ENCODE measurements around the gene ENPP3. TPM values are rescaled to one million over a fixed set of nuclear protein-coding genes. Genes with fewer than 3 reads are reported as not detected.
"Not testable (repeated sequence)": the region's sequence is repeated elsewhere in the genome, so short reads cannot be mapped to it uniquely, and the experiment has no call there.

The ENPP3 gene
- total RNA-seq, 1 donor from 2014 or later, result not detected

DNA sequence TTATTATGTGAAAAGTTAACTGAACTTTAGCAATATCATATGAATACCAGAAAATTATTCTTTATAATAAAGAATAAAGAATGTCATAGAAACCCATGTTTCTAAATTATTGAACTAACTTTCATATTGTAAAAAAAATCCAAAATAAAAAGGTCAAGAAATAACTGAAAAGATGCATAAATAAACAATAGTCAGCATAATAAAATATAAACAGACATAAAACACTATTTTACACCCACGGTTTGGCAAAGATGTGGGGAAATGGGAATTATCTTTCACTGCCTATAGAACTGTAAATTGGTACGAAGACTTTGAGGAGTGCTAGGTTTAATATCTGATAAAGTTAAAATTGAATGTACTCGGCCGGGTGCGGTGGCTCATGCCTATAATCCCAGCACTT lies 108.4 kb downstream of the ENPP3 start:
- no peaks in the 10 kb centered on the region for H3K36me3 Mint-ChIP-seq (ENCODE audit: unreplicated experiment)
- H3K27me3 Mint-ChIP-seq (ENCODE audit: unreplicated experiment), result no peaks in the 10 kb centered on the region
- no peak for DNase-seq (ENCODE audit: extremely low spot score, unreplicated experiment)
- no peak overlapping the region for H3K27ac Mint-ChIP-seq (ENCODE audit: unreplicated experiment)
- H3K4me1 Mint-ChIP-seq (ENCODE audit: unreplicated experiment), result no peaks in the 10 kb centered on the region
- TF ChIP-seq, protein P1, sequence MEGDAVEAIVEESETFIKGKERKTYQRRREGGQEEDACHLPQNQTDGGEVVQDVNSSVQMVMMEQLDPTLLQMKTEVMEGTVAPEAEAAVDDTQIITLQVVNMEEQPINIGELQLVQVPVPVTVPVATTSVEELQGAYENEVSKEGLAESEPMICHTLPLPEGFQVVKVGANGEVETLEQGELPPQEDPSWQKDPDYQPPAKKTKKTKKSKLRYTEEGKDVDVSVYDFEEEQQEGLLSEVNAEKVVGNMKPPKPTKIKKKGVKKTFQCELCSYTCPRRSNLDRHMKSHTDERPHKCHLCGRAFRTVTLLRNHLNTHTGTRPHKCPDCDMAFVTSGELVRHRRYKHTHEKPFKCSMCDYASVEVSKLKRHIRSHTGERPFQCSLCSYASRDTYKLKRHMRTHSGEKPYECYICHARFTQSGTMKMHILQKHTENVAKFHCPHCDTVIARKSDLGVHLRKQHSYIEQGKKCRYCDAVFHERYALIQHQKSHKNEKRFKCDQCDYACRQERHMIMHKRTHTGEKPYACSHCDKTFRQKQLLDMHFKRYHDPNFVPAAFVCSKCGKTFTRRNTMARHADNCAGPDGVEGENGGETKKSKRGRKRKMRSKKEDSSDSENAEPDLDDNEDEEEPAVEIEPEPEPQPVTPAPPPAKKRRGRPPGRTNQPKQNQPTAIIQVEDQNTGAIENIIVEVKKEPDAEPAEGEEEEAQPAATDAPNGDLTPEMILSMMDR (IDR thresholded peaks at IDR 0.05), result no peak
- H3K4me3 Mint-ChIP-seq (ENCODE audit: unreplicated experiment), result no peak overlapping the region
- H3K9me3 Mint-ChIP-seq (ENCODE audit: unreplicated experiment), result no peaks in the 10 kb centered on the region

DNA sequence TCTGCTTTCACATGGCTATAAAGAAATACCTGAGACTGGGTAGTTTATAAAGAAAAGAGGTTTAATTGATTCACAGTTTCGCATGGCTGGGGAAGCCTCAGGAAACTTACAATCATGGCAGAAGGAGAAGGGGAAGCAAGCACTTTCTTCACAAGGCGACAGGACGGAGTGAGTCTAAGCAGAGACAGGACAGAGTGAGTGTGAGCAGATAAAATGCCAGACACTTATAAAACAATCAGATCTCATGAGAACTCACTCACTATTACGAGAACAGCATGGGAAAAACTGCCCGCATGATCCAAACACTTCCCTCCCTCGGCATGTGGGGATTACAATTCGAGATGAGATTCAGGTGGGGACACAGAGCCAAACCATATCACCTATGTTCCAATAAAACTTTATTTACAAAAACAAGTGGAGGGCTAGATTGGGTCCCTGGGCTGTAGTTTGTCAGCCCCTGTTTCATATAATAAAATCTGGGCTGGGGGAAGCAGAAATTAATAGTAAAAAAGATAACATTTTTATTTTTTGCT lies 110.8 kb downstream of the ENPP3 start:
- no peak overlapping the region for H3K27ac Mint-ChIP-seq (ENCODE audit: unreplicated experiment)

DNA sequence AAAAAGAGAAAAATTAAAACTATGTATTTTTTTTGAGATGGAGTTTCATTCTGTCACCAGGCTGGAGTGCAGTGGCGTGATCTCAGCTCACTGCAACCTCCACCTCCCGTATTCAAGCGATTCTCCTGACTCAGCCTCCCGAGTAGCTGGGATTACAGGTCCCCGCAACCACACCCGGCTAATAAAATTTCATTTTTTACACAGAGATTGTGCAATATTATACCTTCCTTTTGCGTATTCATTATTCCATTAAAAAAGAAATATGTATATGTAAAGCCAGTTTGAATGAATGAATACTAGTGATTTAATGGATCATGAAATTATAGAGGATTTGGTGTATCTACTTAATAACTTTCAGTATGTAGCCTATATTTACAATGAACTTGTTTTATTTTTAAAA lies 111.9 kb downstream of the ENPP3 start:
- no peak for DNase-seq (ENCODE audit: extremely low spot score, unreplicated experiment)
- Mint-ChIP-seq H3K27ac (ENCODE audit: unreplicated experiment) (no peak overlapping the region), H3K36me3 (ENCODE audit: unreplicated experiment) (no peaks in the 10 kb centered on the region), H3K9me3 (ENCODE audit: unreplicated experiment) (no peaks in the 10 kb centered on the region), H3K4me3 (ENCODE audit: unreplicated experiment) (no peak overlapping the region), H3K4me1 (ENCODE audit: unreplicated experiment) (peaks cover 4% of the 10 kb centered on the region), H3K27me3 (ENCODE audit: unreplicated experiment) (no peaks in the 10 kb centered on the region)
- TF ChIP-seq, protein P1 (IDR thresholded peaks at IDR 0.05), result no peak

More for the DNA sequence above, 110.8 kb downstream of the ENPP3 start:
- H3K4me1 Mint-ChIP-seq (ENCODE audit: unreplicated experiment), result no peaks in the 10 kb centered on the region
- TF ChIP-seq, protein P1 (IDR thresholded peaks at IDR 0.05), result no peak
- no peaks in the 10 kb centered on the region for H3K27me3 Mint-ChIP-seq (ENCODE audit: unreplicated experiment)
- DNase-seq (ENCODE audit: extremely low spot score, unreplicated experiment), result no peak
- H3K36me3 Mint-ChIP-seq (ENCODE audit: unreplicated experiment), result no peaks in the 10 kb centered on the region
- H3K9me3 Mint-ChIP-seq (ENCODE audit: unreplicated experiment), result no peaks in the 10 kb centered on the region
- H3K4me3 Mint-ChIP-seq (ENCODE audit: unreplicated experiment), result no peak overlapping the region

DNA sequence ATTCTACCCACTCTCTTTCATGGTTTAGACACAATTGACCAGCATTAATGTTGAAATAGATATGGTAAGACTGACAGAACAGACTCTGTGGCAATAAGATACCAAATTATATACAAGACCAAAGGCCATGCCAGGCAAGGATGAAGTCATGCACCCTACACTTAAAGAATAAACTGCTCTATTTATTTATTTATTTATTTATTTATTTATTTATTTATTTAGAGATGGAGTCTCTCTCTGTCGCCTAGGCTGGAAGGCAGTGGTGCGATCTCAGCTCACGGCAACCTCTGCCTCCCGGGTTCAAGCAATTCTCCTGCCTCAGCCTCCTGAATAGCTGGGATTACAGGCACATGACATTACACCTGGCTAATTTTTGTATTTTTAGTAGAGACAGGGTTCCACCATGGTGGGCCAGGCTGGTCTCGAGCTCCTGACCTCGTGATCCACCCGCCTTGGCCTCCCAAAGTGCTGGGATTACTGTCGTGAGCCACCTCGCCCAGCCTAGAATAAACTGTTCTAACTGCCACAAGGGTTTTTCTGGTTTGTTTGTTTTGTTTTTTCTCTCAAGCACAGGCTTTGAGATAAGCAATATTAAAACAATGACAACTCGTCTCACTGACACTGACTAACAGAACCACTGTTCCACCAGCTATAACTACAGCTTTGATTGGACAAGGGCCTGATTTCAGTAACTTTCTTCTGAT lies 114.1 kb downstream of the ENPP3 start:
- H3K4me1 Mint-ChIP-seq (ENCODE audit: unreplicated experiment), result peaks cover 12% of the 10 kb centered on the region
- DNase-seq (ENCODE audit: extremely low spot score, unreplicated experiment); H3K9me3 Mint-ChIP-seq (ENCODE audit: unreplicated experiment); H3K27me3 Mint-ChIP-seq (ENCODE audit: unreplicated experiment); H3K27ac Mint-ChIP-seq (ENCODE audit: unreplicated experiment); H3K36me3 Mint-ChIP-seq (ENCODE audit: unreplicated experiment); H3K4me3 Mint-ChIP-seq (ENCODE audit: unreplicated experiment): not testable (repeated sequence)

DNA sequence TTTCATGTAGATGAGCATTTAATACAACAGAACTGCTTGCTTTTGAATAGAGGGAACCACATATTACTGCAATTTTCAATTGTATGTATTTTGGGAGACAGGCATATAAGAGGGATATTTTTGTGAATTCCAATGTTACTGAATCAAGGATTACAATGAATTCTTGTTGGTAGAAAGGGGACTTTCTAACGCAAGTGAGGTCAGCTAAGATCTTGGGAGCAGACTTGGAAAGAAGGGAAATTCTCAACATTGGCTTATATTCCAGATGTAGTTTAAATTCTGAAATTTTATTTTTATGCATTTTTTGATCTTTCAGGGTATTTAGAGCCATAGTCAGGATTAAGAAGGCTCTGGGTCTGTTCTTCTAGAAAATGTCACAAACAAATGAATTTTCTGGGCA lies 117.0 kb downstream of the ENPP3 start:
- no peak for DNase-seq (ENCODE audit: extremely low spot score, unreplicated experiment)
- Mint-ChIP-seq H3K9me3 (ENCODE audit: unreplicated experiment) (peaks cover 5% of the 10 kb centered on the region), H3K4me1 (ENCODE audit: unreplicated experiment) (peaks cover 19% of the 10 kb centered on the region), H3K36me3 (ENCODE audit: unreplicated experiment) (no peaks in the 10 kb centered on the region), H3K27me3 (ENCODE audit: unreplicated experiment) (no peaks in the 10 kb centered on the region), H3K27ac (ENCODE audit: unreplicated experiment) (no peak overlapping the region), H3K4me3 (ENCODE audit: unreplicated experiment) (no peak overlapping the region)
- TF ChIP-seq, protein P1 (IDR thresholded peaks at IDR 0.05), result no peak

All from osteocyte (in vitro differentiated cells).